Thyroid gland (tissue), 4 donors: ENCODE data around the gene ING4. TPM values are rescaled to one million over a fixed set of nuclear protein-coding genes. Genes with fewer than 3 reads are reported as not detected.
A peak's percentile ranks its signal among the peaks of the same experiment; 100 is the strongest.

Source experiments
- DNase-seq, 2 donors: peaks; one replicate each; pipeline ENCODE4 v3.0.0-alpha.2; 2019
- H3K27ac ChIP-seq, 3 donors: fragments of 200-600 bp; sonication (generic); 1 replicate in 2 of 3; 2 replicates in 1 of 3; pipeline ENCODE4 v1.5.1; 2016 to 2019; ENCODE audit warnings: mild to moderate bottlenecking in 1 of 3, moderate library complexity in 1 of 3
- H3K27me3 ChIP-seq: fragments of 200-600 bp; sonication (generic); one replicate; pipeline ENCODE4 v1.5.1; 2019
- H3K36me3 ChIP-seq, 2 donors: fragments of 200-600 bp; sonication (generic); one replicate each; pipeline ENCODE4 v1.5.1; 2016 to 2019
- H3K4me1 ChIP-seq, 2 donors: fragments of 200-600 bp; sonication (generic); one replicate each; pipeline ENCODE4 v1.5.1; 2017 to 2019
- H3K4me3 ChIP-seq, 3 donors: fragments of 200-600 bp; sonication (generic); replicated peaks in 1 of 3; 1 replicate in 2 of 3; 2 replicates in 1 of 3; pipeline ENCODE4 v1.5.1; 2016; ENCODE audit warnings: mild to moderate bottlenecking in 1 of 3
- H3K9me3 ChIP-seq: fragments of 200-600 bp; sonication (generic); one replicate; pipeline ENCODE4 v1.5.1; 2017
- CTCF ChIP-seq, 6 experiments: fragments of 200-600 bp in 3 of 6; fragments of 450-650 bp in 3 of 6; sonication (generic) in 3 of 6; IDR thresholded peaks; one replicate each; pipeline ENCODE4 v1.5.1; 2016 to 2019; ENCODE audit warnings: antibody characterized with exemption in 6 of 6, mild to moderate bottlenecking in 2 of 6, inconsistent platforms in 1 of 6, moderate library complexity in 1 of 6
- POLR2A ChIP-seq, 2 donors: fragments of 450-650 bp; IDR thresholded peaks; one replicate each; pipeline ENCODE4 v1.6.1; 2017; ENCODE audit warnings: antibody characterized with exemption in 2 of 2, mild to moderate bottlenecking in 2 of 2, moderate library complexity in 1 of 2
- WGBS, 2 donors: methylation state at CpG; one replicate each; pipeline ENCODE4 v1.1.5; 2017; 5-methylcytosine and 5-hydroxymethylcytosine counted together
- intact Hi-C: fragments of 100-400 bp; cut with DNase I; formaldehyde crosslinking; loops from one replicate; pipeline ENCODE4 v1.15.1; 2023
- small RNA-seq: library from RNA; depleted of rRNA; stranded (forward); fragments of <200 nt; gene quantifications from one replicate; pipeline ENCODE3, GENCODE V24; 2016
- total RNA-seq, 4 donors: library from RNA; depleted of rRNA; stranded (reverse); fragments of >200 nt; gene quantifications; one replicate each; pipeline ENCODE4 v1.2.3, GENCODE V29; 2016

The ING4 gene
- total RNA-seq, 4 donors from 2014 or later = 52.7 to 85.1 (median 67.2) TPM

- H3K4me3 ChIP-seq = peak overlapping the region; percentile 69 to 96 (median 86)
- H3K27me3 ChIP-seq = no peaks in the 10 kb centered on the region
- peaks cover 17 to 21% of the 10 kb centered on the region in 2 donors for H3K36me3 ChIP-seq
- TF ChIP-seq CTCF (IDR thresholded peaks at IDR 0.05) (peak in 1 of 6 experiments; percentile 7), POLR2A (IDR thresholded peaks at IDR 0.05) (no peak)
- H3K27ac ChIP-seq = peak overlapping the region; percentile 94 to 99 (median 99)
- WGBS, 2 donors = 7 to 10% methylated on average over 11 to 17 of the region's 18 CpGs
- intact Hi-C loops = no loop called here
- DNase-seq = peak; percentile 58 to 77
- H3K9me3 ChIP-seq = no peaks in the 10 kb centered on the region
- H3K4me1 ChIP-seq = peaks cover 33 to 36% of the 10 kb centered on the region in 2 donors
These were observed 57.2 kb downstream of the ING4 start for GRCh38 chr12:6605421-6606330.

- Histone ChIP-seq H3K27me3 (no peaks in the 10 kb centered on the region), H3K9me3 (no peaks in the 10 kb centered on the region), H3K4me3 (peak overlapping the region in 1 of 3 donors; percentile 7), H3K27ac (peak overlapping the region in 2 of 3 donors; percentile 94 to 99), H3K36me3 (peaks cover 29 to 33% of the 10 kb centered on the region in 2 donors), H3K4me1 (peaks cover 33 to 36% of the 10 kb centered on the region in 2 donors)
- 66 to 68% methylated on average over 6 of the region's 6 CpGs for WGBS, 2 donors
- intact Hi-C loops = loop anchor here (5.0 kb wide), 1 partner anchor 37 kb away; the partner anchor contains the start of gene NOP2
- TF ChIP-seq POLR2A (IDR thresholded peaks at IDR 0.05) (no peak), CTCF (IDR thresholded peaks at IDR 0.05) (no peak)
- DNase-seq = no peak
These were observed 58.5 kb downstream of the ING4 start for GRCh38 chr12:6604259-6605029.

GRCh38 chr12:6603095-6603567, 59.8 kb downstream of the ING4 start:
- Histone ChIP-seq H3K4me3 (no peak overlapping the region), H3K9me3 (no peaks in the 10 kb centered on the region), H3K4me1 (peaks cover 33 to 36% of the 10 kb centered on the region in 2 donors), H3K27ac (peak overlapping the region in 2 of 3 donors; percentile 4 to 73), H3K36me3 (peaks cover 42 to 46% of the 10 kb centered on the region in 2 donors), H3K27me3 (no peaks in the 10 kb centered on the region)
- intact Hi-C loops = loop anchor here (5.0 kb wide), 1 partner anchor 36 kb away; the partner anchor contains the start of gene NOP2
- DNase-seq = peak; percentile 20 to 24
- TF ChIP-seq POLR2A (IDR thresholded peaks at IDR 0.05) = no peak
- TF ChIP-seq CTCF (IDR thresholded peaks at IDR 0.05) = no peak
- whole genome bisulfite sequencing, 2 donors = 24 to 25% methylated on average over 6 of the region's 6 CpGs

- 64 to 78% methylated on average over 3 of the region's 3 CpGs for WGBS, 2 donors
- no peak for DNase-seq
- H3K9me3 ChIP-seq = no peaks in the 10 kb centered on the region
- peaks cover 48 to 52% of the 10 kb centered on the region in 2 donors for H3K36me3 ChIP-seq
- no peak overlapping the region for H3K4me3 ChIP-seq
- H3K4me1 ChIP-seq = peaks cover 33 to 36% of the 10 kb centered on the region in 2 donors
- peak overlapping the region in 1 of 3 donors; percentile 73 for H3K27ac ChIP-seq
- no peaks in the 10 kb centered on the region for H3K27me3 ChIP-seq
- TF ChIP-seq POLR2A (IDR thresholded peaks at IDR 0.05) = no peak
- no peak for TF ChIP-seq CTCF (IDR thresholded peaks at IDR 0.05)
- intact Hi-C loops = loop anchor here (5.0 kb wide), 1 partner anchor 35 kb away; the partner anchor contains the start of gene NOP2
These were observed 60.4 kb downstream of the ING4 start for GRCh38 chr12:6602526-6602925.

Small RNA genes lying within 50 kb of the gene (small RNA-seq; reads per million reads assigned to genes)
- not detected for gene RNU6-781P

Other genes starting within 250 kb of the ING4 start
- 10 to 100 TPM in 1 of 4 donors, 1 to 10 TPM in 3; 2.7 to 10.8 (median 6.4) TPM for gene CD27, start 218.2 kb downstream of the ING4 start, total RNA-seq
- 10 to 100 TPM; 29.3 to 70.1 (median 59.4) TPM for gene TAPBPL, start 211.1 kb downstream of the ING4 start, total RNA-seq
- gene VAMP1, start 192.4 kb downstream of the ING4 start, total RNA-seq = 10 to 100 TPM in 3 of 4 donors, 1 to 10 TPM in 1; 7.5 to 25.9 (median 12.8) TPM
- 10 to 100 TPM; 16.7 to 84.6 (median 46.9) TPM for gene MRPL51, start 169.9 kb downstream of the ING4 start, total RNA-seq
- gene NCAPD2, start 169.0 kb downstream of the ING4 start, total RNA-seq = 10 to 100 TPM; 22.4 to 31.8 (median 28.6) TPM
- 1,000 to 10,000 TPM; 1,191 to 3,596 (median 1,852) TPM for gene GAPDH, start 128.6 kb downstream of the ING4 start, total RNA-seq
- gene IFFO1, start 107.1 kb downstream of the ING4 start, total RNA-seq = 10 to 100 TPM in 1 of 4 donors, 1 to 10 TPM in 3; 5.0 to 10.2 (median 7.5) TPM
- 10 to 100 TPM; 23.0 to 50.8 (median 35.6) TPM for gene NOP2, start 94.8 kb downstream of the ING4 start, total RNA-seq
- gene CHD4, start 55.7 kb downstream of the ING4 start, total RNA-seq = 100 to 1,000 TPM; 152 to 337 (median 263) TPM
- 1 to 10 TPM in 3 of 4 donors, under 1 TPM in 1; 0.78 to 8.1 (median 3.5) TPM for gene LPAR5, start 27.2 kb downstream of the ING4 start, total RNA-seq
- 10 to 100 TPM in 2 of 4 donors, 1 to 10 TPM in 2; 8.9 to 11.4 (median 10.4) TPM for gene ACRBP, start 15.7 kb downstream of the ING4 start, total RNA-seq
- gene ZNF384, start 26.3 kb upstream of the ING4 start, total RNA-seq = 10 to 100 TPM; 41.9 to 72.8 (median 53.1) TPM
- gene PIANP, start 37.7 kb upstream of the ING4 start, total RNA-seq = under 1 TPM in 2 of 4 donors, not detected in 2; 0.11 to 0.39 TPM
- gene COPS7A, start 60.9 kb upstream of the ING4 start, total RNA-seq = 10 to 100 TPM; 44.5 to 86.7 (median 63.1) TPM
- gene MLF2, start 90.0 kb upstream of the ING4 start, total RNA-seq = 100 to 1,000 TPM; 110 to 253 (median 196) TPM
- gene PTMS, start 103.2 kb upstream of the ING4 start, total RNA-seq = 100 to 1,000 TPM in 2 of 4 donors, 10 to 100 TPM in 2; 60.0 to 186 (median 103) TPM
- gene LAG3, start 109.4 kb upstream of the ING4 start, total RNA-seq = under 1 TPM in 1 of 4 donors, not detected in 3; 0.13 TPM
- gene CD4, start 126.4 kb upstream of the ING4 start, total RNA-seq = 1 to 10 TPM; 3.5 to 8.1 (median 3.9) TPM
- 1 to 10 TPM in 1 of 4 donors, under 1 TPM in 3; 0.34 to 1.1 (median 0.56) TPM for gene GPR162, start 158.7 kb upstream of the ING4 start, total RNA-seq
- 10 to 100 TPM; 13.6 to 27.9 (median 20.3) TPM for gene P3H3, start 165.3 kb upstream of the ING4 start, total RNA-seq
- gene GNB3, start 177.8 kb upstream of the ING4 start, total RNA-seq = 1 to 10 TPM in 3 of 4 donors, under 1 TPM in 1; 0.39 to 3.0 (median 2.1) TPM
- 1 to 10 TPM in 2 of 4 donors, under 1 TPM in 2; 0.73 to 1.3 (median 0.90) TPM for gene CDCA3, start 188.2 kb upstream of the ING4 start, total RNA-seq
- gene USP5, start 189.0 kb upstream of the ING4 start, total RNA-seq = 10 to 100 TPM; 34.7 to 68.6 (median 58.9) TPM
- gene TPI1, start 204.4 kb upstream of the ING4 start, total RNA-seq = 100 to 1,000 TPM; 363 to 700 (median 468) TPM
- gene SPSB2, start 210.2 kb upstream of the ING4 start, total RNA-seq = 10 to 100 TPM; 16.3 to 35.0 (median 25.6) TPM
- gene LRRC23, start 241.7 kb upstream of the ING4 start, total RNA-seq = 10 to 100 TPM in 3 of 4 donors, 1 to 10 TPM in 1; 8.7 to 16.4 (median 13.0) TPM